GM12892 (cell line): ENCODE measurements around the gene PPP1R15B.

ENCODE experiments used
- POLR2A ChIP-seq: IDR thresholded peaks from 2 replicates; pipeline ENCODE4 v1.6.1; 2011; ENCODE audit warnings: low read depth, low read length, control low read depth
- POLR2AphosphoS5 ChIP-seq: IDR thresholded peaks from 2 replicates; pipeline ENCODE4 v1.6.1; 2011; ENCODE audit warnings: low read depth, low read length, control low read depth

- TF ChIP-seq POLR2A (no peak), POLR2AphosphoS5 (no peak)
Measured at GRCh38 chr1:204368996-204369726, 42.5 kb downstream of the PPP1R15B start.
